GM12873 (cell line): Measurements from ENCODE around the gene SLC23A1.

Experiments used
- TF ChIP-seq, protein P1 (sequence below): IDR thresholded peaks from 2 replicates; pipeline ENCODE4 v1.5.1; 2012; ENCODE audit warnings: low read depth, mild to moderate bottlenecking, moderate library complexity, low read length, control low read depth; ENCODE audit not compliant: insufficient read depth; ENCODE audit errors: missing control alignments

The SLC23A1 gene

DNA sequence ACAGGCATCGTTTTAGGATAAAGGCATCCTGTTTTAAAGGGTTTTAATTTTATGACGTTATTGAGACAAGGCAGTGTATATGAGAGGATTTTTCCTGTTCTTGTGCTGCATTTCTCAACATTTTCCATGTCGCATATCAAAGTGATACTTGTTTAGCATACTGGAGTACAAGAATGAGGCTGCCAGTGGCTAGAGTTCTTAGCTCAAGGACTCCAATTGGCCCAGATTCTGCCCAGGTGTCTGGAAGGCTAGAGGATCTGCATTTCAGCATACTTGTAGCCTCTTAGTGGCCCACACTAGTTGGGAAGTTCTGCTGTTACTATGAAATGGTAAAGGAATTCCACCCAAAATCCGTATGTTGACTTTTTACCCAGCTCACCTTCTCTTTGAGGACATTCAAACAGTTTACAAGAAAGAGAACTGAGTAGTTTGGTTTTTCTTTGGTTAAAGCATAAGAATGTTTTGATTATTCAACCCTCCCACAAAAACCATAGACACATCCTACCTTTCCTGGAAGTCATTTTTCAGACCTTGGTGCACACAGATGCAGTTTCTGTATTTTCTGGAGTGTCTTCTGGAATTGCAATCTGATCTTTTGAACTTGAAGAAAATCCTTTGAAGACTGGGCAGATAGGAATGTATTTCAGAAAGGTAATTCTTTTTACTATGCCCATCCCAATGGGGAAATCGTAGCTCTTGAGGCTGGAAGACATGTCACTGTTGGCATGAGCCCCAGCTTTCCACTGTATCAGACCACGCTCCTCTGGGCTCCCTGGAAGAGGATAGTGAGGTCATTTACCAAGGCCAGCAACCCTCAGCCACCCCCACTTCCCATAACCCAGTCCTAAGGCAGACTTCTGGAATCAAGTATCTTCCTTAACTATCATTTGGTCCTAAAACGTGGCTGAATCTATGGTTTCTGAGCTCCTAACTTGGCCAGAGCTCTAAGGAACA, 11.3 kb downstream of the SLC23A1 start:
- TF ChIP-seq, protein P1, sequence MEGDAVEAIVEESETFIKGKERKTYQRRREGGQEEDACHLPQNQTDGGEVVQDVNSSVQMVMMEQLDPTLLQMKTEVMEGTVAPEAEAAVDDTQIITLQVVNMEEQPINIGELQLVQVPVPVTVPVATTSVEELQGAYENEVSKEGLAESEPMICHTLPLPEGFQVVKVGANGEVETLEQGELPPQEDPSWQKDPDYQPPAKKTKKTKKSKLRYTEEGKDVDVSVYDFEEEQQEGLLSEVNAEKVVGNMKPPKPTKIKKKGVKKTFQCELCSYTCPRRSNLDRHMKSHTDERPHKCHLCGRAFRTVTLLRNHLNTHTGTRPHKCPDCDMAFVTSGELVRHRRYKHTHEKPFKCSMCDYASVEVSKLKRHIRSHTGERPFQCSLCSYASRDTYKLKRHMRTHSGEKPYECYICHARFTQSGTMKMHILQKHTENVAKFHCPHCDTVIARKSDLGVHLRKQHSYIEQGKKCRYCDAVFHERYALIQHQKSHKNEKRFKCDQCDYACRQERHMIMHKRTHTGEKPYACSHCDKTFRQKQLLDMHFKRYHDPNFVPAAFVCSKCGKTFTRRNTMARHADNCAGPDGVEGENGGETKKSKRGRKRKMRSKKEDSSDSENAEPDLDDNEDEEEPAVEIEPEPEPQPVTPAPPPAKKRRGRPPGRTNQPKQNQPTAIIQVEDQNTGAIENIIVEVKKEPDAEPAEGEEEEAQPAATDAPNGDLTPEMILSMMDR: no peak

DNA sequence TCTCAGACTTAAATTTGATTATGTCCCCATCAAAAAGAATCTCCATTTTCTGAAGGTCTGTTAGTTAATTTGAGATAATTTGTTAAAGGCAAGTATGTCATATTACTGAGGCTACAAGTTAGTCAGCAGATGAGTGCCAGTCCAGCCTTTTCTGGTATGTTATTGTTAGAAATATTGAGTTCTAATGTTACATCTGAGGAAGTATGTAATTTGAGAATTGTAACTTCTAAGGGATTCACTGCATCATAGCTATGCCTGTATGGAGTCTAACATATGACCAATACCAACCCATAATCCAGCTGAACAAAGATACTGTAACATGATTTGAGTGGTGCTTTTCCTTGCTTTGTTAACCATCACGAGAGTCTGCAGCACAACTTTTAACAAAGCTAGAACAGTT, 13.9 kb downstream of the SLC23A1 start:
- TF ChIP-seq, protein P1: no peak

DNA sequence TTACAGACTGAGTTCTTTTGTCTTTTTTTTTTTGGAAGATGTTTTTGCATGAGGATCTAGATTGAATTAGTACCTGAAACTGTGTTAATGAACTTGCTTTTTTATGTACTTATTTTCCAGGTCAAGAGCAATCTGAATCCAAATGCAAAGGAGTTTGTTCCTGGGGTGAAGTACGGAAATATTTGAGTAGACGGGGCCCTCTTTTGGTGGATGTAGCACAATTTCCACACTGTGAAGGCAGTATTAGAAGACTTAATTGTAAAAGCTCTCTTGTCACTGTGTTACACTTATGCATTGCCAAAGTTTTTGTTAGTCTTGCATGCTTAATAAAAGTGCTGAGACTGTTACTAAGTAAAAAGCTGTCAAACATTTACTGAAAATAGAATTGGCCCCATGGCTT, 14.5 kb downstream of the SLC23A1 start:
- TF ChIP-seq, protein P1: peak; percentile 15

DNA sequence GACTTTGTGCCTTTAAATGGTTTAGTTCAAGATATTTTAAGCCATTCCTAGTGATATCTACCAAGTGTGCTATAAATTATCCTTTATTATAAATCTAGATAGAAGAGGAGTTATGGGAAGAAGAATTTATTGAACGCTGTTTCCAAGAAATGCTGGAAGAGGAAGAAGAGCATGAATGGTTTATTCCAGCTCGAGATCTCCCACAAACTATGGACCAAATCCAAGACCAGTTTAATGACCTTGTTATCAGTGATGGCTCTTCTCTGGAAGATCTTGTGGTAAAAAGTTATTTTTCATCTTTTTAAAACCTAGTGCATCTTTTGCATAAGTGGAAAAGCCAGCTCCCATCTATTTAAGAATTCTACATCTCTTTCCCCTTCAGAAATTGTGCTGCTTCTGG, 18.6 kb downstream of the SLC23A1 start:
- TF ChIP-seq, protein P1: no peak

DNA sequence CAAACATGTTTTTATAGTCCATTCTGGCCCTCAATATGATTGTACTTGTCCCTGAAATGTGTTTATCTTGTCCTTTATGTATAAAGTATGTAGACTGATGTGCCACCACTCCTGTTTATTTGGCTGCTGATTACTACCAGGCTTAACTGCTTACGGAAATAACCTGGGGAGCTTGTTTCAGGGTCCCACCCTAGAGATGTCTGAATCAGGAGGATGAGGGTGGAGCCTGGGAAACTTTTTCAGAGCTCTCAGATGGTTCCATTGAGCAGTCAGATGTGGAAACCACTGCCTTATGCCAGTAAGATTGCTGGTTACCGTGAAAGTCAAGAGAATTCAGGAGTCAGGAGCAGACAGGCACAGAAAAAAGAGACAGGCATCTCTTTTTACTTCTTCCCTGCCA, 19.2 kb downstream of the SLC23A1 start:
- TF ChIP-seq, protein P1: no peak

DNA sequence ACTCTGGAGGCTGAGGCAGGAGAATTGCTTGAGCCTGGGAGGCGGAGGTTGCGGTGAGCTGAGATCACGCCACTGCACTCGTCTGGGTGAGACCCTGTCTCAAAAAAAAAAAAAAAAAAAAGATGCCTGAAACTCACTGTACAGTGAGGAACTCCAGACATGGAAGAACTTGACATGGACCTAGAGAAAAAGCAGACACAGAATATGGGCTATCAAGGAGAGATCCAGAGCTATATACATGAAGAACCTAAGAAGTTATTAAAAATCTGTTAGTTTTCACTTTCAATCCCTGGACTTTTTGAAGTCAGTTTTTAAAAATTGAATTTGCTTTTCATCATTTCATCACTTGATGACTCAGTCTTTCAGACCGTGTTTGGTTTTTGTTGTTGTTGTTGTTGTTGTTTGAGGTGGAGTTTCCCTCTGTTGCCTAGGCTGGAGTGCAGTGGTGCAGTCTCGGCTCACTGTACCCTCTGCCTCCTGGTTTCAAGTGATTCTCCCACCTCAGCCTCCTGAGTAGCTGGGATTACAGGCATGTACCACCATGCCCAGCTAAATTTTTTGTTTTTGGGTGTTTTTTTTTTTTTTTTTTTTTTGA, 21.2 kb downstream of the SLC23A1 start:
- TF ChIP-seq, protein P1: no peak

DNA sequence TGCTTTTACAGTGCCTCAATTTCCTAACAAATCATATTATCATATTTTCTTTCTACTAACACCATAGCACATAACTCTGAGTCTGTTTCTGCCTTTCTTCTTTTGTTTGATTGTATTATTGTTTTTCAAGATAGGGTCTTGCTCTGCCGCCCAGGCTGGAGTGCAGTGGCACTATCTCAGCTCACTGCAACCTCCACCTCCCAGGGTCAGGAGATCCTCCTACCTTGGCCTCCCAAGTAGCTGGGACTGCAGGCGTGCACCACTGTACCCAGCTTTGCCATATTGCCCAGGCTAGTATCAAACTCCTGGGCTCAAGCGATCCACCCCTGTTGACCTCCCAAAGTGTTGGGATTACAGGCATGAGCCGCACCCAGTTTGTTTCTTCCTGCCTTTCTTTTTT, 22.7 kb downstream of the SLC23A1 start:
- TF ChIP-seq, protein P1: no peak
